Neural cell (in vitro differentiated cells): ENCODE data around the gene TMEM255B.

Experiments used
- CTCF ChIP-seq: fragments of 450-650 bp; IDR thresholded peaks from 2 replicates; pipeline ENCODE4 v1.5.1; 2014; ENCODE audit warnings: antibody characterized with exemption, mild to moderate bottlenecking, moderate library complexity; ENCODE audit not compliant: poor library complexity, severe bottlenecking
- EP300 ChIP-seq: fragments of 450-650 bp; conservative IDR thresholded peaks from 2 replicates; pipeline ENCODE4 v1.6.1; 2014; ENCODE audit warnings: antibody characterized with exemption, mild to moderate bottlenecking, moderate library complexity; ENCODE audit not compliant: poor library complexity, severe bottlenecking
- POLR2AphosphoS5 ChIP-seq: IDR thresholded peaks from 2 replicates; pipeline ENCODE4 v1.6.1; 2012

GRCh38 chr13:113832205-113832604 lies 73.2 kb downstream of the TMEM255B start:
- TF ChIP-seq CTCF, result no peak
- TF ChIP-seq POLR2AphosphoS5, result no peak
- TF ChIP-seq EP300, result no peak
